Measurements from ENCODE around the gene FTH1. TPM values are rescaled to one million over a fixed set of nuclear protein-coding genes. Genes with fewer than 3 reads are reported as not detected.

The FTH1 gene
- polyA plus RNA-seq, 1 donor from 2014 or later: 597 TPM

DNA sequence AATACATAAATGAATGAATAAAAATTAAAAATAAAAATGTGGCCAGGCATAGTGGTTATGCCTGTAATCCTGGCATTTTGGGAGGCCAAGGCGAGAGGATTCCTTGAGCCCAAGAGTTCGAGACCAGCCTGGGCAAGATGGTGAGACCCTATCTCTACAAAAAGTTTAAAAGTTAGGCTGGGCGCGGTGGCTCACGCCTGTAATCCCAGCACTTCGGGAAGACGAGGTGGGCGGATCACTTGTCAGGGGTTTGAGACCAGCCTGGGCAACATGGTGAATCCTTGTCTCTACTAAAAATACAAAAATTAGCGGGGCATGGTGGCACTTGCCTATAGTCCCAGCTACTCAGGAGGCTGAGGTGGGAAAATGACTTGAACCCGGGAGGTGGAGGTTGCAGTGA lies 27.0 kb downstream of the FTH1 start:
- TF ChIP-seq RAD21 (conservative IDR thresholded peaks at IDR 0.05) (no peak), MXI1 (conservative IDR thresholded peaks at IDR 0.05; ENCODE audit: poor library complexity, severe bottlenecking) (no peak), POLR2AphosphoS5 (IDR thresholded peaks at IDR 0.05) (no peak), EP300 (conservative IDR thresholded peaks at IDR 0.05; ENCODE audit: poor library complexity, severe bottlenecking) (no peak)
- TF ChIP-seq, protein P1, sequence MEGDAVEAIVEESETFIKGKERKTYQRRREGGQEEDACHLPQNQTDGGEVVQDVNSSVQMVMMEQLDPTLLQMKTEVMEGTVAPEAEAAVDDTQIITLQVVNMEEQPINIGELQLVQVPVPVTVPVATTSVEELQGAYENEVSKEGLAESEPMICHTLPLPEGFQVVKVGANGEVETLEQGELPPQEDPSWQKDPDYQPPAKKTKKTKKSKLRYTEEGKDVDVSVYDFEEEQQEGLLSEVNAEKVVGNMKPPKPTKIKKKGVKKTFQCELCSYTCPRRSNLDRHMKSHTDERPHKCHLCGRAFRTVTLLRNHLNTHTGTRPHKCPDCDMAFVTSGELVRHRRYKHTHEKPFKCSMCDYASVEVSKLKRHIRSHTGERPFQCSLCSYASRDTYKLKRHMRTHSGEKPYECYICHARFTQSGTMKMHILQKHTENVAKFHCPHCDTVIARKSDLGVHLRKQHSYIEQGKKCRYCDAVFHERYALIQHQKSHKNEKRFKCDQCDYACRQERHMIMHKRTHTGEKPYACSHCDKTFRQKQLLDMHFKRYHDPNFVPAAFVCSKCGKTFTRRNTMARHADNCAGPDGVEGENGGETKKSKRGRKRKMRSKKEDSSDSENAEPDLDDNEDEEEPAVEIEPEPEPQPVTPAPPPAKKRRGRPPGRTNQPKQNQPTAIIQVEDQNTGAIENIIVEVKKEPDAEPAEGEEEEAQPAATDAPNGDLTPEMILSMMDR (IDR thresholded peaks at IDR 0.05; ENCODE audit: poor library complexity, severe bottlenecking): no peak
- H2AFZ ChIP-seq (ENCODE audit: low read depth, low read length): no peak overlapping the region

DNA sequence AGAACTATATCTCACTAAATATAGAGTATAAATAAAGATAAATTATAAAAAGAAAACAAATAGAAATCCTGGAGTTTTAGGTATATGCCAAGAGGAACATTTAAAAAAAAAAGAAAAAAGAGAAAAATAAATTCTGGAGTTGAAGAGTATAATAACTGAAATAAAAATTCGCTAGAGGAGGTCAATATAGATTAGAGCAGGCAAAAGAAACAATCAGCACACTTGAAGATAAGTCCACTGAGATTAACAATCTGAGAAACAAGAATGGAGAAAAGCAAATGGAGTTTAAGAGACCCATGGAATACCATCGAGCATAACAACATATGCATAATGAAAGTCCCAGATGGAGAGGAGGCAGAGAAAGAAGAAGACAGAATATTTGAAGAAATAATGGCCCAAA lies 31.6 kb downstream of the FTH1 start:
- Histone ChIP-seq H3K9ac (ENCODE audit: low read length) (no peak overlapping the region), H3K4me3 (ENCODE audit: low read length) (no peak overlapping the region), H4K20me1 (ENCODE audit: insufficient read depth) (no peaks in the 10 kb centered on the region), H3K79me2 (replicated peaks; ENCODE audit: insufficient read depth, low read length) (no peaks in the 10 kb centered on the region), H3F3A (ENCODE audit: insufficient read depth, low read length, poor library complexity, severe bottlenecking) (no peaks in the 10 kb centered on the region), H3K36me3 (ENCODE audit: insufficient read depth, low read length) (no peaks in the 10 kb centered on the region), H3K9me3 (ENCODE audit: low read length) (no peaks in the 10 kb centered on the region), H2AFZ (ENCODE audit: low read depth, low read length) (no peak overlapping the region), H3K9me2 (ENCODE audit: insufficient read depth, low read length) (no peaks in the 10 kb centered on the region), H3K27ac (ENCODE audit: low read length) (no peak overlapping the region), H3K4me2 (ENCODE audit: low read length) (no peak overlapping the region), H3K27me3 (ENCODE audit: insufficient read depth, low read depth, low read length) (no peaks in the 10 kb centered on the region)
- TF ChIP-seq, protein P1 (IDR thresholded peaks at IDR 0.05; ENCODE audit: poor library complexity, severe bottlenecking): no peak
- TF ChIP-seq TAF1 (IDR thresholded peaks at IDR 0.05; ENCODE audit: low read depth) (no peak), POLR2AphosphoS5 (IDR thresholded peaks at IDR 0.05) (no peak), EZH2 (IDR thresholded peaks at IDR 0.05; ENCODE audit: borderline replicate concordance, insufficient read depth, low read length, poor library complexity, severe bottlenecking) (no peak), MXI1 (conservative IDR thresholded peaks at IDR 0.05; ENCODE audit: poor library complexity, severe bottlenecking) (no peak), SMC3 (conservative IDR thresholded peaks at IDR 0.05; ENCODE audit: poor library complexity) (no peak), RAD21 (conservative IDR thresholded peaks at IDR 0.05) (no peak), EP300 (conservative IDR thresholded peaks at IDR 0.05; ENCODE audit: poor library complexity, severe bottlenecking) (no peak)
- TF ChIP-seq, protein P2, sequence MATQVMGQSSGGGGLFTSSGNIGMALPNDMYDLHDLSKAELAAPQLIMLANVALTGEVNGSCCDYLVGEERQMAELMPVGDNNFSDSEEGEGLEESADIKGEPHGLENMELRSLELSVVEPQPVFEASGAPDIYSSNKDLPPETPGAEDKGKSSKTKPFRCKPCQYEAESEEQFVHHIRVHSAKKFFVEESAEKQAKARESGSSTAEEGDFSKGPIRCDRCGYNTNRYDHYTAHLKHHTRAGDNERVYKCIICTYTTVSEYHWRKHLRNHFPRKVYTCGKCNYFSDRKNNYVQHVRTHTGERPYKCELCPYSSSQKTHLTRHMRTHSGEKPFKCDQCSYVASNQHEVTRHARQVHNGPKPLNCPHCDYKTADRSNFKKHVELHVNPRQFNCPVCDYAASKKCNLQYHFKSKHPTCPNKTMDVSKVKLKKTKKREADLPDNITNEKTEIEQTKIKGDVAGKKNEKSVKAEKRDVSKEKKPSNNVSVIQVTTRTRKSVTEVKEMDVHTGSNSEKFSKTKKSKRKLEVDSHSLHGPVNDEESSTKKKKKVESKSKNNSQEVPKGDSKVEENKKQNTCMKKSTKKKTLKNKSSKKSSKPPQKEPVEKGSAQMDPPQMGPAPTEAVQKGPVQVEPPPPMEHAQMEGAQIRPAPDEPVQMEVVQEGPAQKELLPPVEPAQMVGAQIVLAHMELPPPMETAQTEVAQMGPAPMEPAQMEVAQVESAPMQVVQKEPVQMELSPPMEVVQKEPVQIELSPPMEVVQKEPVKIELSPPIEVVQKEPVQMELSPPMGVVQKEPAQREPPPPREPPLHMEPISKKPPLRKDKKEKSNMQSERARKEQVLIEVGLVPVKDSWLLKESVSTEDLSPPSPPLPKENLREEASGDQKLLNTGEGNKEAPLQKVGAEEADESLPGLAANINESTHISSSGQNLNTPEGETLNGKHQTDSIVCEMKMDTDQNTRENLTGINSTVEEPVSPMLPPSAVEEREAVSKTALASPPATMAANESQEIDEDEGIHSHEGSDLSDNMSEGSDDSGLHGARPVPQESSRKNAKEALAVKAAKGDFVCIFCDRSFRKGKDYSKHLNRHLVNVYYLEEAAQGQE (IDR thresholded peaks at IDR 0.05; ENCODE audit: borderline replicate concordance): no peak

More for the DNA sequence above, 27.0 kb downstream of the FTH1 start:
- Histone ChIP-seq H3K4me3 (ENCODE audit: low read length) (no peak overlapping the region), H3K79me2 (replicated peaks; ENCODE audit: insufficient read depth, low read length) (no peaks in the 10 kb centered on the region), H3K27ac (ENCODE audit: low read length) (no peak overlapping the region), H4K20me1 (ENCODE audit: insufficient read depth) (no peaks in the 10 kb centered on the region), H3K36me3 (ENCODE audit: insufficient read depth, low read length) (no peaks in the 10 kb centered on the region), H3K4me2 (ENCODE audit: low read length) (no peak overlapping the region), H3K27me3 (ENCODE audit: insufficient read depth, low read depth, low read length) (no peaks in the 10 kb centered on the region), H3K9ac (ENCODE audit: low read length) (no peak overlapping the region), H3F3A (ENCODE audit: insufficient read depth, low read length, poor library complexity, severe bottlenecking) (no peaks in the 10 kb centered on the region), H3K9me3 (ENCODE audit: low read length) (no peaks in the 10 kb centered on the region), H3K9me2 (ENCODE audit: insufficient read depth, low read length) (no peaks in the 10 kb centered on the region)
